Astrocyte of the spinal cord (primary cell): Measurements from ENCODE around the gene LASP1.

Experiments
- DNase-seq: peaks from one replicate; pipeline ENCODE4 v3.0.0; 2011; ENCODE audit warnings: low read depth, low spot score
- H3K4me3 ChIP-seq: 2 replicates; pipeline ENCODE4 v1.5.1; 2011; ENCODE audit warnings: low read depth, mild to moderate bottlenecking, low read length, moderate library complexity
- in situ Hi-C: cut with HindIII; loops from 2 replicates; pipeline ENCODE4 v1.10.0; 2017; ENCODE audit warnings: low sequenced_read_pairs
- TF ChIP-seq, protein P1 (sequence below): IDR thresholded peaks from 2 replicates; pipeline ENCODE4 v1.5.1; 2012; ENCODE audit warnings: low read depth, mild to moderate bottlenecking, low read length, inconsistent platforms

The LASP1 gene

DNA sequence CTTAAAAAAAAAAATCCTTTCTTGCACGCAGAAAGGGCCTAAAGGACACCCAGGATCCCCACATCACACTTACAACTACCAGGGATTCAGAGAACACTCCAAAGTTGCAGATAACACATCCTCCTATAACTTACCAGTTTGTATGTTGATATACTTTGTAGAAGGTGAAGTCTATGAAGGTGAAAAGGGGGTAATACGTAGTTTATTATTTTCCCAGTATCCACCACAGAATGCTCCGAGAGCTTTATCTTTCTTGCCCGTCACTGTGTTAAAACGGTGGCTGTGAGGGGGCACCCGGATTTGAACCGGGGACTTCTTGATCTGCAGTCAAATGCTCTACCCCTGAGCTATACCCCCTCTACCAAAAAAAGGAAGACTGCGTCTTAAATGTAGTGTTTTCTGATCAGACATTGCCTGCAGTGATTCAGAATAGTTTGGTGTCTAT, 8.4 kb upstream of the LASP1 start:
- TF ChIP-seq, protein P1, sequence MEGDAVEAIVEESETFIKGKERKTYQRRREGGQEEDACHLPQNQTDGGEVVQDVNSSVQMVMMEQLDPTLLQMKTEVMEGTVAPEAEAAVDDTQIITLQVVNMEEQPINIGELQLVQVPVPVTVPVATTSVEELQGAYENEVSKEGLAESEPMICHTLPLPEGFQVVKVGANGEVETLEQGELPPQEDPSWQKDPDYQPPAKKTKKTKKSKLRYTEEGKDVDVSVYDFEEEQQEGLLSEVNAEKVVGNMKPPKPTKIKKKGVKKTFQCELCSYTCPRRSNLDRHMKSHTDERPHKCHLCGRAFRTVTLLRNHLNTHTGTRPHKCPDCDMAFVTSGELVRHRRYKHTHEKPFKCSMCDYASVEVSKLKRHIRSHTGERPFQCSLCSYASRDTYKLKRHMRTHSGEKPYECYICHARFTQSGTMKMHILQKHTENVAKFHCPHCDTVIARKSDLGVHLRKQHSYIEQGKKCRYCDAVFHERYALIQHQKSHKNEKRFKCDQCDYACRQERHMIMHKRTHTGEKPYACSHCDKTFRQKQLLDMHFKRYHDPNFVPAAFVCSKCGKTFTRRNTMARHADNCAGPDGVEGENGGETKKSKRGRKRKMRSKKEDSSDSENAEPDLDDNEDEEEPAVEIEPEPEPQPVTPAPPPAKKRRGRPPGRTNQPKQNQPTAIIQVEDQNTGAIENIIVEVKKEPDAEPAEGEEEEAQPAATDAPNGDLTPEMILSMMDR = no peak
- DNase-seq = no peak
- H3K4me3 ChIP-seq = no peak overlapping the region
- in situ Hi-C loops = no loop called here

DNA sequence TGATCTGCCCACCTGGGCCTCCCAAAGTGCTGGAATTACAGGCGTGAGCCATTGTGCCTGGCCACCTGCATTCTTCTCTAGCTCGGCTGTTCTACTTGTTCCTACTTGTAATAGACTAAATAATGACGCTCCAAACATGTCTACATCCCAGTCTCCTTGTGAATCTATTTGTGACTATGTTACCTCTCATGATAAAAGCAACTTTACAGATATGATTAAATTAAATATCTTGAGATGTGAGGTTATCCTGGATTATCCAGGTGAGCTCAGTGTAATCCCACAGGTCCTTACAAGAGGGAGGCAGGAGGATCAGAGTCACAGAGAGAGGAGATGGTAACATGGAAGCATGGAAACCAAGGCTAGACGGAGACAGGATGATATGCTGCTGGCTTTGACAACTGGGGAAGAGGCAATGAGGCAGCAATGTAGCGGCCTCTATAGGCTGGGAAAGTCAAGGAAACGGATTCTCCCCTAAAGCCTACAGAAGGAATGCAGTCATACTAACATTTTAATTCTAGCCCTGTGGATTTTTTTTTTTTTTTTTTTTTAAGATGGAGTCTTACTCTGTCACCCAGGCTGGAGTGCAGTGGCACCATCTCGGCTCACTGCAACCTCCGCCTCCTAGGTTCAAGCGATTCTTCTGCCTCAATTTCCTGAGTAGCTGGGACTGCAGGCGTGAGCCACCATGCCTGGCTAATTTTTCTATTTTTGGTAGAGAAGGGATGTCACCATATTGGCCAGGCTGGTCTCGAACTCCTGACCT, 5.0 kb upstream of the LASP1 start:
- DNase-seq = peak; percentile 42
- H3K4me3 ChIP-seq = no peak overlapping the region
- in situ Hi-C loops = no loop called here
- TF ChIP-seq, protein P1 = peak; percentile 68

DNA sequence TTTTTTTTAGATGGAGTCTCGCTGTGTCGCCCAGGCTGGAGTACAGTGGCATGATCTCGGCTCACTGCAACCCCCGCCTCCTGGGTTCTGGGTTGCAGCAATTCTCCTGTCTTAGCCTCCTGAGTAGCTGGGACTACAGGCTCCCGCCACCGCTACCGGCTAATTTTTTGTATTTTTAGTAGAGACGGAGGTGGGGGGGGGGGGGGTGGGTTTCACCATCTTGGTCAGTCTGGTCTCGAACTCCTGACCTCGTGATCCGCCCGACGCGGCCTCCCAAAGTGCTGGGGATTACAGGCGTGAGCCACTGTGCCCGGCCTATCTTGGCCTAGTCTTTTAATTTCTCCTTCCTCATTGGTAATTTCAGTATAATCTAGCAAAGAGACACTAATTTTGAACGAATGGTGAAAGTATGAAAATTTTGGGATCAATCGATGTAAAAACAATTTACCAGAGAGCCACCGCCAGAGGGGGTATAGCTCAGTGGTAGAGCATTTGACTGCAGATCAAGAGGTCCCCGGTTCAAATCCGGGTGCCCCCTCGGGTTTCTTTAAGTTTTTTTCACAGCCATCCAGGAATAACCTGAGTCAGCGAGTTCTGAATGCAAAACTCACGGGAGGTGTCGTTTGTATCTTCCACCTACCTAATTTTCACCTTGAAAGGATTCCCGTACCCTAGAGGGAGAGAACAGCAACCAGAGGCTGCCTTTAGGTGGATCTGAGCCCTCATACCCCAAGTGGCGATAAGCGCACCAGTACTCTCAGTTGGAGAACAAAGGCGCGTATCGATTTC, 2.5 kb upstream of the LASP1 start:
- peak; percentile 75 for DNase-seq
- in situ Hi-C loops = no loop called here
- H3K4me3 ChIP-seq = peak overlapping the region; percentile 97
- TF ChIP-seq, protein P1 = no peak

DNA sequence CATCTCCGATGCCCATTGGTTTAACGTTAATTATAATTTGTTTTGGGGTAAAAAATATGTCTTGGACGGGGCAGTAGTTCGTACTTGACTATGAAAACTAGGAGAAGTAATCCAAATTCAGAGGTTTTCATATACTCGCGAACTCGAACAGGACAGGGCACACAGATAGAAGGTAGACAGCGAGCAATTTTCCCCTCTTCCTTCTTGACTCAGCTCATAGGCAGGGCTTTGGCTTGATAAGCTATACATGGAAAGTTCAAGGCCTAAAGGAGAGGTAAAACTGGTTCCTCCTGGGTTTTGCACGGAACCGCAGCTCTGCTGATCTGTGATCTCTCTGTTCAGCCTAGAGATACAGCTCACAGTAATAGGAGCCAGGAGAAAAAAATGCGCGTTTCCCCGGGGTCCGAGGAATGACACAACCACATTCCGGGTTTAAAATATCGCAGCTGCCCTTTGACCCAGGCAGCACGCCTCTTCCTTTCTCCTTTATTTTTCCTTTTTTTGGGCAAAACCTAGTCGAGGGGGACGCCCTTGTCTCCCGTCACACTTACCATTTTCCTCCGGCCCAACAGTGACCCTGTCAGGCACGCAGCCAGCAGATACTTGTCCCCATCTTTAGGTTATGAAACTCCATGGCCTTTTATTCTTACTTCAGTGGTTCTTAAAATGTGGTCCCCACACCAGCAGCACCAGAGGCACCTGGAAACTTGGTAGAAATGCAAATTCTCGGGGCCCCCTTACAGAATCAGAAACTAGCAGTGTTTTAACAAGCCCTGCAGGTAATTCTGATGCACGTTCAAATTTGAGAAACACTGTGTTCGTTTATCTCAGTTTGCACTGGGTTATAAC, 1.7 kb upstream of the LASP1 start:
- no peak for DNase-seq
- TF ChIP-seq, protein P1 = no peak
- in situ Hi-C loops = no loop called here
- H3K4me3 ChIP-seq = peak overlapping the region; percentile 97

DNA sequence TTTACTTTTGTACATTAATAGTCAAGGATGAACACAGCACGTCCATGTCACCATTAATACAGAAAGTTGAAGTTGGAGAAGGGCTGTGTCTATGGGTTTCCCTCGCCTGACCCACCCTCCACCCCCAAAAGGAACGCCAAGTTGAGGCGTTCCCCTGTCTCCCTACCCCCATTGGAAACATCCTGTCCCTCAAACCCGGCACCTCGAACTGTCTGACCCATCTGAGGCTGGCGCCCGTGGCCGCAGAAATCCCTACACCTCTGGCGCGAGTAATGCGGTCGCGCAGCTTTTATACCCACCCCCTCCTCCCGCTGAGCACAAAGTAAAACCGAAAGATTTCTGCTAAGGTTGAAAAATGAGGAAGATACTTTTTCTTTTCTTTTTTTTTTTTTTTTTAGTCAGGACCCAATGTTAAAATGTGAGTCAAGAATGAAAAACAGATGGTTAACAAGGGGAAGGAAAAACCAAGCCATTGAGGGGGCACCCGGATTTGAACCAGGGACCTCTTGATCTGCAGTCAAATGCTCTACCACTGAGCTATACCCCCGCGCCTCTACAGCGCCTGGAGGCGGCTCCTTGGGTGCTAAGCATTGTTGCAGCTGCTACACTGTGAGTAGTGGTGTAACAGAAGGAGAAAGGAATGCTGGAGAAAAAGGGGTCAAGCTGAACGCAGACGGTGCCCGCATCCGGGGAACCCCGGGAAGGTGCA, 887 bp upstream of the LASP1 start:
- in situ Hi-C loops = no loop called here
- TF ChIP-seq, protein P1 = peak; percentile 42
- peak; percentile 91 for DNase-seq
- peak overlapping the region; percentile 97 for H3K4me3 ChIP-seq
